Liver (tissue), 9 donors: ENCODE data around the gene TRAPPC12. TPM values are rescaled to one million over a fixed set of nuclear protein-coding genes. Genes with fewer than 3 reads are reported as not detected.

Experiments used
- DNase-seq: peaks from one replicate; pipeline ENCODE4 v3.0.0-alpha.2; 2017; ENCODE audit warnings: low spot score
- H3K27ac ChIP-seq, 2 donors: one replicate each; pipeline ENCODE4 v1.7.0; 2013; ENCODE audit warnings: inconsistent platforms in 2 of 2, low read length in 2 of 2, control low read depth in 1 of 2, low read depth in 1 of 2, mild to moderate bottlenecking in 1 of 2
- H3K27me3 ChIP-seq, 4 donors: one replicate each; pipeline versions ENCODE4 v1.6.1 to v1.7.0; 2013; ENCODE audit warnings: low read length in 3 of 4, inconsistent platforms in 1 of 4, mild to moderate bottlenecking in 1 of 4, moderate library complexity in 1 of 4; ENCODE audit not compliant: control insufficient read depth in 4 of 4, insufficient read depth in 4 of 4
- H3K36me3 ChIP-seq, 4 donors: one replicate each; pipeline versions ENCODE4 v1.6.1 to v1.7.0; 2013; ENCODE audit warnings: low read length in 3 of 4, mild to moderate bottlenecking in 3 of 4, low read depth in 1 of 4, moderate library complexity in 1 of 4; ENCODE audit not compliant: control insufficient read depth in 4 of 4, insufficient read depth in 3 of 4
- H3K4me1 ChIP-seq, 4 donors: one replicate each; pipeline versions ENCODE4 v1.6.1 to v1.7.0; 2013; ENCODE audit warnings: low read length in 3 of 4, mild to moderate bottlenecking in 3 of 4, moderate library complexity in 1 of 4; ENCODE audit not compliant: control insufficient read depth in 4 of 4, insufficient read depth in 4 of 4
- H3K4me3 ChIP-seq, 3 donors: one replicate each; pipeline versions ENCODE4 v1.6.1 to v1.7.0; 2013; ENCODE audit warnings: low read length in 3 of 3, control low read depth in 1 of 3, low read depth in 1 of 3, mild to moderate bottlenecking in 1 of 3
- H3K9ac ChIP-seq, 2 donors: one replicate each; pipeline ENCODE4 v1.7.0; 2013; ENCODE audit warnings: low read length in 2 of 2, mild to moderate bottlenecking in 2 of 2, moderate library complexity in 2 of 2, control low read depth in 1 of 2, low read depth in 1 of 2
- H3K9me3 ChIP-seq, 4 donors: one replicate each; pipeline versions ENCODE4 v1.6.1 to v1.7.0; 2013; ENCODE audit warnings: low read length in 3 of 4; ENCODE audit not compliant: control insufficient read depth in 4 of 4
- EGR1 ChIP-seq, 2 donors: IDR thresholded peaks; 2 replicates each; pipeline ENCODE4 v1.6.1; 2016 to 2018; ENCODE audit warnings: antibody characterized with exemption in 2 of 2, low read depth in 2 of 2
- FOXA1 ChIP-seq: IDR thresholded peaks from 2 replicates; pipeline ENCODE4 v1.6.1; 2016; ENCODE audit warnings: antibody characterized with exemption
- FOXA2 ChIP-seq: IDR thresholded peaks from 2 replicates; pipeline ENCODE4 v1.6.1; 2016; ENCODE audit warnings: antibody characterized with exemption
- GABPA ChIP-seq, 2 donors: IDR thresholded peaks in 1 of 2; conservative IDR thresholded peaks in 1 of 2; 2 replicates each; pipeline ENCODE4 v1.6.1; 2016; ENCODE audit warnings: antibody characterized with exemption in 2 of 2, mild to moderate bottlenecking in 1 of 2, moderate library complexity in 1 of 2
- HNF4A ChIP-seq, 2 donors: conservative IDR thresholded peaks; 2 replicates each; pipeline ENCODE4 v1.6.1; 2016; ENCODE audit warnings: antibody characterized with exemption in 2 of 2, mild to moderate bottlenecking in 2 of 2
- HNF4G ChIP-seq: IDR thresholded peaks from 2 replicates; pipeline ENCODE4 v1.6.1; 2016; ENCODE audit warnings: antibody characterized with exemption
- JUND ChIP-seq, 2 donors: IDR thresholded peaks; 2 replicates each; pipeline ENCODE4 v1.6.1; 2016; ENCODE audit warnings: antibody characterized with exemption in 2 of 2
- NR2F2 ChIP-seq: IDR thresholded peaks from 2 replicates; pipeline ENCODE4 v1.6.1; 2016; ENCODE audit warnings: antibody characterized with exemption
- RAD21 ChIP-seq, 2 donors: IDR thresholded peaks; 2 replicates each; pipeline ENCODE4 v1.6.1; 2016; ENCODE audit warnings: antibody characterized with exemption in 2 of 2, mild to moderate bottlenecking in 2 of 2
- RXRA ChIP-seq, 2 donors: IDR thresholded peaks; 2 replicates each; pipeline ENCODE4 v1.6.1; 2017 to 2018; ENCODE audit warnings: antibody characterized with exemption in 2 of 2, mild to moderate bottlenecking in 1 of 2
- SP1 ChIP-seq: IDR thresholded peaks from 2 replicates; pipeline ENCODE4 v1.6.1; 2018; ENCODE audit warnings: antibody characterized with exemption, mild to moderate bottlenecking
- TAF1 ChIP-seq: conservative IDR thresholded peaks from 2 replicates; pipeline ENCODE4 v1.6.1; 2016; ENCODE audit warnings: antibody characterized with exemption, mild to moderate bottlenecking
- YY1 ChIP-seq: IDR thresholded peaks from 2 replicates; pipeline ENCODE4 v1.6.1; 2016; ENCODE audit warnings: antibody characterized with exemption, mild to moderate bottlenecking
- WGBS: extraction: QIAGEN DNeasy Blood & Tissue Kit; methylation state at CpG from one replicate; pipeline ENCODE4 v1.1.7; 2013; 5-methylcytosine and 5-hydroxymethylcytosine counted together
- polyA plus RNA-seq, 2 donors: library from polyadenylated mRNA; stranded (reverse) in 1 of 2; unstranded in 1 of 2; fragments of 200-250 nt in 1 of 2; fragments of >200 nt in 1 of 2; fragmentation: Nextera tagmentation in 1 of 2; extraction: Ambion mirVana in 1 of 2; gene quantifications; one replicate each; pipeline versions ENCODE4 v1.2.1 to v1.2.3, GENCODE V29; 2013 to 2015
- total RNA-seq, 2 donors: library from RNA; depleted of rRNA; stranded (reverse); fragments of >200 nt; gene quantifications; one replicate each; pipeline ENCODE4 v1.2.3, GENCODE V29; 2014
- TF ChIP-seq, protein P1 (sequence below): fragments of 150-350 bp; IDR thresholded peaks from 2 replicates; pipeline ENCODE4 v1.5.1; 2017; ENCODE audit warnings: improper control_type of control experiment, low read depth, low read length; ENCODE audit not compliant: missing input control
- TF ChIP-seq, protein P2 (sequence below): IDR thresholded peaks from 2 replicates; pipeline ENCODE4 v1.6.1; 2016; ENCODE audit warnings: antibody characterized with exemption
- TF ChIP-seq, protein P3 (sequence below): IDR thresholded peaks from 2 replicates; pipeline ENCODE4 v1.6.1; 2016; ENCODE audit warnings: antibody characterized with exemption
- TF ChIP-seq, protein P4 (sequence below): IDR thresholded peaks from 2 replicates; pipeline ENCODE4 v1.6.1; 2016; ENCODE audit warnings: antibody characterized with exemption
- TF ChIP-seq, protein P5 (sequence below): IDR thresholded peaks from 2 replicates; pipeline ENCODE4 v1.6.1; 2016; ENCODE audit warnings: antibody characterized with exemption, mild to moderate bottlenecking
- donor health status: healthy.
- donor health status: healthy.
- donor health status: healthy.
- donor health status: healthy.
- donor health status: healthy.

Gene TRAPPC12
- total and polyA plus RNA-seq, 4 donors: 30.2 to 60.9 (median 39.7) TPM

DNA sequence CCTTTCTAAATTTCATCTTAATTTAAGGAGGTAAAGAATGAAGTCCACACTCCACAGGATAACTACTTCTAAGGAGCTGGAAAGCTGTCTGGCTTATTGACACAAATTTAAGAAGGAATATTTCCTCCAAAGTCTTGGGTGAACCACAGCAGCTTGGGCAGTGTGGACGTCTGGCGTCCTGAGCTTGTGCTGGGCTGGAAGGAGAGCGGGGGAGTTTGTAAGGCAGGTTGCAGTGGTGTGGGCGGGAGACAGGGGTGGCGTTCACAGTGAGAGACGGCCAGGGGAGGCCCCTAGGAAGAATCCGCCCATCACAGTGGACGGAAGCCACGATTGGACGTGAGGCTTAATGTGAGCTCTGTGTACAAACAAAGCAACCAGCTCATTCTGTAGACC, 114.1 kb downstream of the TRAPPC12 start:
- no peak overlapping the region for H3K4me3 ChIP-seq

More for the DNA sequence above, 114.1 kb downstream of the TRAPPC12 start:
- no peaks in the 10 kb centered on the region for H3K27me3 ChIP-seq
- DNase-seq: peak; percentile 47
- H3K4me1 ChIP-seq: no peaks in the 10 kb centered on the region
- WGBS: 51% methylated on average over 10 of the region's 10 CpGs
- H3K9ac ChIP-seq: no peak overlapping the region
- H3K27ac ChIP-seq: no peak overlapping the region
- H3K36me3 ChIP-seq: peaks cover 9 to 36% (median 32%) of the 10 kb centered on the region in 4 donors
- no peaks in the 10 kb centered on the region for H3K9me3 ChIP-seq
- TF ChIP-seq, protein P1, sequence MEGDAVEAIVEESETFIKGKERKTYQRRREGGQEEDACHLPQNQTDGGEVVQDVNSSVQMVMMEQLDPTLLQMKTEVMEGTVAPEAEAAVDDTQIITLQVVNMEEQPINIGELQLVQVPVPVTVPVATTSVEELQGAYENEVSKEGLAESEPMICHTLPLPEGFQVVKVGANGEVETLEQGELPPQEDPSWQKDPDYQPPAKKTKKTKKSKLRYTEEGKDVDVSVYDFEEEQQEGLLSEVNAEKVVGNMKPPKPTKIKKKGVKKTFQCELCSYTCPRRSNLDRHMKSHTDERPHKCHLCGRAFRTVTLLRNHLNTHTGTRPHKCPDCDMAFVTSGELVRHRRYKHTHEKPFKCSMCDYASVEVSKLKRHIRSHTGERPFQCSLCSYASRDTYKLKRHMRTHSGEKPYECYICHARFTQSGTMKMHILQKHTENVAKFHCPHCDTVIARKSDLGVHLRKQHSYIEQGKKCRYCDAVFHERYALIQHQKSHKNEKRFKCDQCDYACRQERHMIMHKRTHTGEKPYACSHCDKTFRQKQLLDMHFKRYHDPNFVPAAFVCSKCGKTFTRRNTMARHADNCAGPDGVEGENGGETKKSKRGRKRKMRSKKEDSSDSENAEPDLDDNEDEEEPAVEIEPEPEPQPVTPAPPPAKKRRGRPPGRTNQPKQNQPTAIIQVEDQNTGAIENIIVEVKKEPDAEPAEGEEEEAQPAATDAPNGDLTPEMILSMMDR: no peak
- no peak for TF ChIP-seq JUND (IDR thresholded peaks at IDR 0.05)
- TF ChIP-seq RAD21 (IDR thresholded peaks at IDR 0.05): no peak
- TF ChIP-seq, protein P2, sequence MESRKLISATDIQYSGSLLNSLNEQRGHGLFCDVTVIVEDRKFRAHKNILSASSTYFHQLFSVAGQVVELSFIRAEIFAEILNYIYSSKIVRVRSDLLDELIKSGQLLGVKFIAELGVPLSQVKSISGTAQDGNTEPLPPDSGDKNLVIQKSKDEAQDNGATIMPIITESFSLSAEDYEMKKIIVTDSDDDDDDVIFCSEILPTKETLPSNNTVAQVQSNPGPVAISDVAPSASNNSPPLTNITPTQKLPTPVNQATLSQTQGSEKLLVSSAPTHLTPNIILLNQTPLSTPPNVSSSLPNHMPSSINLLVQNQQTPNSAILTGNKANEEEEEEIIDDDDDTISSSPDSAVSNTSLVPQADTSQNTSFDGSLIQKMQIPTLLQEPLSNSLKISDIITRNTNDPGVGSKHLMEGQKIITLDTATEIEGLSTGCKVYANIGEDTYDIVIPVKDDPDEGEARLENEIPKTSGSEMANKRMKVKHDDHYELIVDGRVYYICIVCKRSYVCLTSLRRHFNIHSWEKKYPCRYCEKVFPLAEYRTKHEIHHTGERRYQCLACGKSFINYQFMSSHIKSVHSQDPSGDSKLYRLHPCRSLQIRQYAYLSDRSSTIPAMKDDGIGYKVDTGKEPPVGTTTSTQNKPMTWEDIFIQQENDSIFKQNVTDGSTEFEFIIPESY: no peak
- TF ChIP-seq, protein P3, sequence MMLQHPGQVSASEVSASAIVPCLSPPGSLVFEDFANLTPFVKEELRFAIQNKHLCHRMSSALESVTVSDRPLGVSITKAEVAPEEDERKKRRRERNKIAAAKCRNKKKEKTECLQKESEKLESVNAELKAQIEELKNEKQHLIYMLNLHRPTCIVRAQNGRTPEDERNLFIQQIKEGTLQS: no peak
- TF ChIP-seq GABPA (IDR thresholded peaks at IDR 0.05 in 1 of 2, conservative IDR thresholded peaks at IDR 0.05 in 1 of 2): no peak
- TF ChIP-seq HNF4G: no peak
- no peak for TF ChIP-seq YY1
- no peak for TF ChIP-seq TAF1
- TF ChIP-seq, protein P4, sequence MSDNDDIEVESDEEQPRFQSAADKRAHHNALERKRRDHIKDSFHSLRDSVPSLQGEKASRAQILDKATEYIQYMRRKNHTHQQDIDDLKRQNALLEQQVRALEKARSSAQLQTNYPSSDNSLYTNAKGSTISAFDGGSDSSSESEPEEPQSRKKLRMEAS: no peak
- TF ChIP-seq EGR1 (IDR thresholded peaks at IDR 0.05; ENCODE audit: low read depth in 2 of 2): no peak
- no peak for TF ChIP-seq NR2F2
- TF ChIP-seq HNF4A (conservative IDR thresholded peaks at IDR 0.05): no peak
- TF ChIP-seq FOXA2: no peak
- no peak for TF ChIP-seq RXRA (IDR thresholded peaks at IDR 0.05)
- TF ChIP-seq FOXA1: no peak
- TF ChIP-seq SP1: no peak
- TF ChIP-seq, protein P5, sequence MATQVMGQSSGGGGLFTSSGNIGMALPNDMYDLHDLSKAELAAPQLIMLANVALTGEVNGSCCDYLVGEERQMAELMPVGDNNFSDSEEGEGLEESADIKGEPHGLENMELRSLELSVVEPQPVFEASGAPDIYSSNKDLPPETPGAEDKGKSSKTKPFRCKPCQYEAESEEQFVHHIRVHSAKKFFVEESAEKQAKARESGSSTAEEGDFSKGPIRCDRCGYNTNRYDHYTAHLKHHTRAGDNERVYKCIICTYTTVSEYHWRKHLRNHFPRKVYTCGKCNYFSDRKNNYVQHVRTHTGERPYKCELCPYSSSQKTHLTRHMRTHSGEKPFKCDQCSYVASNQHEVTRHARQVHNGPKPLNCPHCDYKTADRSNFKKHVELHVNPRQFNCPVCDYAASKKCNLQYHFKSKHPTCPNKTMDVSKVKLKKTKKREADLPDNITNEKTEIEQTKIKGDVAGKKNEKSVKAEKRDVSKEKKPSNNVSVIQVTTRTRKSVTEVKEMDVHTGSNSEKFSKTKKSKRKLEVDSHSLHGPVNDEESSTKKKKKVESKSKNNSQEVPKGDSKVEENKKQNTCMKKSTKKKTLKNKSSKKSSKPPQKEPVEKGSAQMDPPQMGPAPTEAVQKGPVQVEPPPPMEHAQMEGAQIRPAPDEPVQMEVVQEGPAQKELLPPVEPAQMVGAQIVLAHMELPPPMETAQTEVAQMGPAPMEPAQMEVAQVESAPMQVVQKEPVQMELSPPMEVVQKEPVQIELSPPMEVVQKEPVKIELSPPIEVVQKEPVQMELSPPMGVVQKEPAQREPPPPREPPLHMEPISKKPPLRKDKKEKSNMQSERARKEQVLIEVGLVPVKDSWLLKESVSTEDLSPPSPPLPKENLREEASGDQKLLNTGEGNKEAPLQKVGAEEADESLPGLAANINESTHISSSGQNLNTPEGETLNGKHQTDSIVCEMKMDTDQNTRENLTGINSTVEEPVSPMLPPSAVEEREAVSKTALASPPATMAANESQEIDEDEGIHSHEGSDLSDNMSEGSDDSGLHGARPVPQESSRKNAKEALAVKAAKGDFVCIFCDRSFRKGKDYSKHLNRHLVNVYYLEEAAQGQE: no peak
